ENCODE results near the gene TERF2IP. TPM values are rescaled to one million over a fixed set of nuclear protein-coding genes. Genes with fewer than 3 reads are reported as not detected.

The TERF2IP gene
- total RNA-seq, 1 experiment from 2014 or later, result 48.5 TPM

DNA sequence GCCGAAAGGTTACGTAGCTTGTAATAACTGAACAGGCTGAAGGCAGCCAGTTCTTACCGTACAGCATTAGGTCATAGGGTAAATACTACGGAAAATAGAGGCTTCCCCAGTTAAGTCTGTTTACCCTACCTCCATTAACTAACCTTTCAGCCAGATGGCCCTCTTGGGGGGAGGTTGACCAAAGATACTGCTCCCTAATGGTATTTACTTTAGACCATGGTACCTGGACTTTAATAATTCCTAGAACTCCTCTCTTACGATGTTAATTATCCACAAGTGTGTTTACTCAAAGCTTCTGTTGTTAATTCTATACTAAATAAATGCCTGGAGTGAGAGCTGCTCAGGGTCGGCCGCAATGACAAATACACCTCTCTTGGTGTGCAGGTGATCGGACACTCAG lies 14.7 kb upstream of the TERF2IP start:
- Histone ChIP-seq H3K4me1 (ENCODE audit: insufficient read depth, low read length, poor library complexity, severe bottlenecking) (no peaks in the 10 kb centered on the region), H3K36me3 (ENCODE audit: insufficient read depth, low read length, poor library complexity, severe bottlenecking) (peaks cover 97% of the 10 kb centered on the region)

DNA sequence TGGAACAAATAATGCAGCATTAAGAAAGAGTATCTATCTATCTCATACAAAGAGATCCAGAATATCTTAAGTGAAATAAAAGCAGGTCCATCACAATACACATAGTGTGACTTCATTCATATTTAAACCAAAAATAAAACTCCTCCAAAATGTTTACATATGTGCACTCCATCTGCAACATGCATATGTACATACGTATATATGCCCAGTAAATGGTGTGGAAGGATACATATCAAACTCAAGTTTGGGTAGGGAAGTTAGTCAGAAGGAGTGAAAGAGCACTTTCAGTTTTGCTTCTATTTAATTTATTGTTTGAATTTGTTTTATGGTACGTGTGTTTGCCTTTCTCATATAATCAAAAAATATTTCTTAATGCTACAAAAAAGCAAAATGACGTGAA lies 12.5 kb upstream of the TERF2IP start:
- intact Hi-C loops (cut with micrococcal nuclease; ENCODE audit: unreplicated experiment), result no loop called here
- no peak for DNase-seq (ENCODE audit: low spot score)
- Histone ChIP-seq H3K9me3 (ENCODE audit: low read depth, low read length, poor library complexity, severe bottlenecking) (no peaks in the 10 kb centered on the region), H3K4me1 (ENCODE audit: insufficient read depth, low read length, poor library complexity, severe bottlenecking) (no peaks in the 10 kb centered on the region), H3K27me3 (replicated peaks; ENCODE audit: insufficient read depth, low read depth, low read length, poor library complexity) (no peaks in the 10 kb centered on the region), H3K4me3 (ENCODE audit: low read depth, low read length, poor library complexity, severe bottlenecking) (no peak overlapping the region), H3K36me3 (ENCODE audit: insufficient read depth, low read length, poor library complexity, severe bottlenecking) (peaks cover 97% of the 10 kb centered on the region), H3K27ac (ENCODE audit: low read depth, low read length, poor library complexity, severe bottlenecking) (no peak overlapping the region)
- CTCF ChIA-PET, result no interaction called here
- POLR2A ChIA-PET (ENCODE audit: low non-redundant PET), result no interaction called here
- BruUV-seq (replicated peaks), result no TSS peak
- no peak for TF ChIP-seq EZH2 (IDR thresholded peaks at IDR 0.05; ENCODE audit: borderline replicate concordance, low read depth, low read length, poor library complexity, severe bottlenecking)
- TF ChIP-seq, protein P1, sequence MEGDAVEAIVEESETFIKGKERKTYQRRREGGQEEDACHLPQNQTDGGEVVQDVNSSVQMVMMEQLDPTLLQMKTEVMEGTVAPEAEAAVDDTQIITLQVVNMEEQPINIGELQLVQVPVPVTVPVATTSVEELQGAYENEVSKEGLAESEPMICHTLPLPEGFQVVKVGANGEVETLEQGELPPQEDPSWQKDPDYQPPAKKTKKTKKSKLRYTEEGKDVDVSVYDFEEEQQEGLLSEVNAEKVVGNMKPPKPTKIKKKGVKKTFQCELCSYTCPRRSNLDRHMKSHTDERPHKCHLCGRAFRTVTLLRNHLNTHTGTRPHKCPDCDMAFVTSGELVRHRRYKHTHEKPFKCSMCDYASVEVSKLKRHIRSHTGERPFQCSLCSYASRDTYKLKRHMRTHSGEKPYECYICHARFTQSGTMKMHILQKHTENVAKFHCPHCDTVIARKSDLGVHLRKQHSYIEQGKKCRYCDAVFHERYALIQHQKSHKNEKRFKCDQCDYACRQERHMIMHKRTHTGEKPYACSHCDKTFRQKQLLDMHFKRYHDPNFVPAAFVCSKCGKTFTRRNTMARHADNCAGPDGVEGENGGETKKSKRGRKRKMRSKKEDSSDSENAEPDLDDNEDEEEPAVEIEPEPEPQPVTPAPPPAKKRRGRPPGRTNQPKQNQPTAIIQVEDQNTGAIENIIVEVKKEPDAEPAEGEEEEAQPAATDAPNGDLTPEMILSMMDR (conservative IDR thresholded peaks at IDR 0.05; ENCODE audit: low read depth, low read length), result no peak

More for the DNA sequence above, 14.7 kb upstream of the TERF2IP start:
- DNase-seq (ENCODE audit: low spot score), result no peak
- ChIA-PET CTCF (no interaction called here), POLR2A (ENCODE audit: low non-redundant PET) (interaction anchor here (0.6 to 0.7 kb wide), 2 partner anchors 13 to 16 kb away, joined by 5 to 8 read pairs; no protein-coding TSS in a partner anchor)
- intact Hi-C loops (cut with micrococcal nuclease; ENCODE audit: unreplicated experiment), result no loop called here
- H3K27ac ChIP-seq (ENCODE audit: low read depth, low read length, poor library complexity, severe bottlenecking), result no peak overlapping the region
- no peak overlapping the region for H3K4me3 ChIP-seq (ENCODE audit: low read depth, low read length, poor library complexity, severe bottlenecking)
- no TSS peak for BruUV-seq (replicated peaks)
- no peaks in the 10 kb centered on the region for H3K27me3 ChIP-seq (replicated peaks; ENCODE audit: insufficient read depth, low read depth, low read length, poor library complexity)
- TF ChIP-seq, protein P1 (conservative IDR thresholded peaks at IDR 0.05; ENCODE audit: low read depth, low read length), result no peak
- no peak for TF ChIP-seq EZH2 (IDR thresholded peaks at IDR 0.05; ENCODE audit: borderline replicate concordance, low read depth, low read length, poor library complexity, severe bottlenecking)
- H3K9me3 ChIP-seq (ENCODE audit: low read depth, low read length, poor library complexity, severe bottlenecking), result no peaks in the 10 kb centered on the region

DNA sequence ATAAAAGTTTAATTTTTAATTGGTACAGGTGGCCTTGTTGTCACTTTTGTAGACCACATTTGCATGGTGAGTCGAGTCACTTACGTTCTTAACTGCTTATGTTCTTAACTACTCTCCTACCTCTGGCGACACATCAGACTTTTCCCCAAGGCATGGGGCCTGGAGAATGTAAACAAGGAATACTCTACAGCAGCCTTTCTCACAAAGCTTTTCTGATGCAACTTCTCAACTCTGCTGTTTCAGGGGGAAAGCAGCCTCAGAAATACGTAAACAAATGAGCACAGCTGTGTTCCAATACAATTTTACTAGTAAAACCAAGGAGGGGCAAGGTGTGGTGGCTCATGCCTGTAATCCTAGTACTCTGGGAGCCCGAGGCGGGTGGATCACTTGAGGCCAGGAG lies 7.0 kb upstream of the TERF2IP start:
- peaks cover 91% of the 10 kb centered on the region for H3K36me3 ChIP-seq (ENCODE audit: insufficient read depth, low read length, poor library complexity, severe bottlenecking)
- ChIA-PET CTCF (no interaction called here), POLR2A (ENCODE audit: low non-redundant PET) (no interaction called here)
- peaks cover under 1% of the 10 kb centered on the region for H3K4me1 ChIP-seq (ENCODE audit: insufficient read depth, low read length, poor library complexity, severe bottlenecking)
- no TSS peak for BruUV-seq (replicated peaks)
- DNase-seq (ENCODE audit: low spot score), result no peak
- no peaks in the 10 kb centered on the region for H3K9me3 ChIP-seq (ENCODE audit: low read depth, low read length, poor library complexity, severe bottlenecking)
- intact Hi-C loops (cut with micrococcal nuclease; ENCODE audit: unreplicated experiment), result no loop called here
- no peak overlapping the region for H3K4me3 ChIP-seq (ENCODE audit: low read depth, low read length, poor library complexity, severe bottlenecking)
- H3K27ac ChIP-seq (ENCODE audit: low read depth, low read length, poor library complexity, severe bottlenecking), result no peak overlapping the region
- TF ChIP-seq EZH2 (IDR thresholded peaks at IDR 0.05; ENCODE audit: borderline replicate concordance, low read depth, low read length, poor library complexity, severe bottlenecking), result no peak
- TF ChIP-seq, protein P1 (conservative IDR thresholded peaks at IDR 0.05; ENCODE audit: low read depth, low read length), result no peak
- no peaks in the 10 kb centered on the region for H3K27me3 ChIP-seq (replicated peaks; ENCODE audit: insufficient read depth, low read depth, low read length, poor library complexity)

All from A673 (cell line).